ENCODE data around the gene SHC4.
A peak's percentile ranks its signal among the peaks of the same experiment; 100 is the strongest.
"Not testable (repeated sequence)": the region's sequence is repeated elsewhere in the genome, so short reads cannot be mapped to it uniquely, and the experiment has no call there.

The SHC4 gene

GRCh38 chr15:48876057-48876456, 87.7 kb downstream of the SHC4 start:
- no peak for DNase-seq

- no peak for DNase-seq
Measured at GRCh38 chr15:48875241-48875960, 88.3 kb downstream of the SHC4 start.

- DNase-seq, result no peak
Measured at GRCh38 chr15:48872632-48873031, 91.1 kb downstream of the SHC4 start.

- DNase-seq, result no peak
Measured at GRCh38 chr15:48871542-48871941, 92.2 kb downstream of the SHC4 start.

- no peak for DNase-seq
Measured at GRCh38 chr15:48869966-48870365, 93.8 kb downstream of the SHC4 start.

GRCh38 chr15:48868536-48868935, 95.2 kb downstream of the SHC4 start:
- no peak for DNase-seq

- DNase-seq, result no peak
Measured at GRCh38 chr15:48868023-48868422, 95.7 kb downstream of the SHC4 start.

- DNase-seq, result no peak
Measured at GRCh38 chr15:48866141-48866563, 97.6 kb downstream of the SHC4 start.

- no peak for DNase-seq
Measured at GRCh38 chr15:48865370-48866079, 98.2 kb downstream of the SHC4 start.

- peak; percentile 51 for DNase-seq
Measured at GRCh38 chr15:48862705-48863104, 101.0 kb downstream of the SHC4 start.

GRCh38 chr15:48861813-48862431, 101.8 kb downstream of the SHC4 start:
- peak; percentile 91 for DNase-seq

- no peak for DNase-seq
Measured at GRCh38 chr15:48859426-48859825, 104.3 kb downstream of the SHC4 start.

GRCh38 chr15:48858401-48858800, 105.3 kb downstream of the SHC4 start:
- DNase-seq, result peak; percentile 94

GRCh38 chr15:48856942-48857341, 106.8 kb downstream of the SHC4 start:
- DNase-seq, result no peak

- peak; percentile 46 for DNase-seq
Measured at GRCh38 chr15:48855501-48856440, 107.9 kb downstream of the SHC4 start.

- not testable (repeated sequence) for DNase-seq
Measured at GRCh38 chr15:48854434-48854833, 109.3 kb downstream of the SHC4 start.

GRCh38 chr15:48851956-48852355, 111.8 kb downstream of the SHC4 start:
- peak; percentile 74 for DNase-seq

- DNase-seq, result no peak
Measured at GRCh38 chr15:48850648-48851047, 113.1 kb downstream of the SHC4 start.

GRCh38 chr15:48845123-48845522, 118.6 kb downstream of the SHC4 start:
- no peak for DNase-seq

- DNase-seq, result no peak
Measured at GRCh38 chr15:48842501-48842900, 121.2 kb downstream of the SHC4 start.

- DNase-seq, result no peak
Measured at GRCh38 chr15:48834756-48835155, 129.0 kb downstream of the SHC4 start.

- DNase-seq, result no peak
Measured at GRCh38 chr15:48833526-48834239, 130.0 kb downstream of the SHC4 start.

Data from hematopoietic multipotent progenitor cell treated with erythropoietin and hydrocortisone succinate and interleukin-3 and kit ligand, for 4 days (in vitro differentiated cells).